ENCODE data around the gene SLFN11. TPM values are rescaled to one million over a fixed set of nuclear protein-coding genes. Genes with fewer than 3 reads are reported as not detected.

Gene SLFN11
- total RNA-seq, 2 donors from 2014 or later: 7.7 TPM

Small RNA genes lying within 50 kb of the gene (small RNA-seq; reads per million reads assigned to genes)
- 0 reads per million in 2 donors for gene AC060766.3
- gene AC060766.5: 0 reads per million in 2 donors

Other genes with a start within 250 kb of the SLFN11 start
- gene NLE1, start 231.3 kb downstream of the SLFN11 start, total RNA-seq: 10 to 100 TPM; 12.5 to 17.7 TPM
- gene UNC45B, start 225.8 kb downstream of the SLFN11 start, total RNA-seq: under 1 TPM in 1 of 2 donors, not detected in 1; 0.96 TPM
- gene SLC35G3, start 179.2 kb downstream of the SLFN11 start, total RNA-seq: under 1 TPM in 1 of 2 donors, not detected in 1; 0.34 TPM
- gene SLFN5, start 130.5 kb downstream of the SLFN11 start, total RNA-seq: 10 to 100 TPM; 21.4 to 21.5 TPM
- 1 to 10 TPM; 4.9 to 5.2 TPM for gene SLFN12, start 58.9 kb upstream of the SLFN11 start, total RNA-seq
- 10 to 100 TPM in 1 of 2 donors, 1 to 10 TPM in 1; 4.1 to 10.5 TPM for gene SLFN13, start 75.1 kb upstream of the SLFN11 start, total RNA-seq
- 1 to 10 TPM in 1 of 2 donors, under 1 TPM in 1; 0.23 to 1.2 TPM for gene SLFN12L, start 164.1 kb upstream of the SLFN11 start, total RNA-seq
- not detected for gene SLFN14, start 187.2 kb upstream of the SLFN11 start, total RNA-seq
- 10 to 100 TPM in 1 of 2 donors, 1 to 10 TPM in 1; 9.4 to 11.6 TPM for gene PEX12, start 204.9 kb upstream of the SLFN11 start, total RNA-seq
- gene AP2B1, start 213.7 kb upstream of the SLFN11 start, total RNA-seq: 10 to 100 TPM; 66.8 to 92.9 TPM